ENCODE data around the gene MRC2. TPM values are rescaled to one million over a fixed set of nuclear protein-coding genes. Genes with fewer than 3 reads are reported as not detected.
"Not testable (repeated sequence)": the region's sequence is repeated elsewhere in the genome, so short reads cannot be mapped to it uniquely, and the experiment has no call there.

Gene MRC2
- 87.4 TPM for total RNA-seq

GRCh38 chr17:62627219-62627903 is at the start of gene MRC2:
TSS of gene MRC2 (plus strand) at chr17:62627670. CDS start at chr17:62627803, 133 bp downstream.
- peak; percentile 50 for DNase-seq (ENCODE audit: low spot score)

- no peak for DNase-seq (ENCODE audit: low spot score)
These were observed 48.5 kb upstream of the MRC2 start for GRCh38 chr17:62578757-62579487.

GRCh38 chr17:62580947-62581346 is 46.5 kb upstream of the MRC2 start:
- DNase-seq (ENCODE audit: low spot score): no peak

- no peak for DNase-seq (ENCODE audit: low spot score)
These were observed 45.7 kb upstream of the MRC2 start for GRCh38 chr17:62581764-62582163.

- DNase-seq (ENCODE audit: low spot score): no peak
These were observed 39.9 kb upstream of the MRC2 start for GRCh38 chr17:62587554-62587953.

- no peak for DNase-seq (ENCODE audit: low spot score)
These were observed 39.4 kb upstream of the MRC2 start for GRCh38 chr17:62588109-62588508.

GRCh38 chr17:62591333-62591732 is 36.1 kb upstream of the MRC2 start:
- no peak for DNase-seq (ENCODE audit: low spot score)

- not testable (repeated sequence) for DNase-seq (ENCODE audit: low spot score)
These were observed 35.6 kb upstream of the MRC2 start for GRCh38 chr17:62591822-62592221.

- no peak for DNase-seq (ENCODE audit: low spot score)
These were observed 35.0 kb upstream of the MRC2 start for GRCh38 chr17:62592341-62593099.

- no peak for DNase-seq (ENCODE audit: low spot score)
These were observed 32.0 kb upstream of the MRC2 start for GRCh38 chr17:62595484-62595883.

- DNase-seq (ENCODE audit: low spot score): no peak
These were observed 30.8 kb upstream of the MRC2 start for GRCh38 chr17:62596662-62597061.

- no peak for DNase-seq (ENCODE audit: low spot score)
These were observed 30.3 kb upstream of the MRC2 start for GRCh38 chr17:62597150-62597549.

GRCh38 chr17:62597920-62598319 is 29.6 kb upstream of the MRC2 start:
- DNase-seq (ENCODE audit: low spot score): no peak

GRCh38 chr17:62599964-62600657 is 27.4 kb upstream of the MRC2 start:
- no peak for DNase-seq (ENCODE audit: low spot score)

- DNase-seq (ENCODE audit: low spot score): no peak
These were observed 26.7 kb upstream of the MRC2 start for GRCh38 chr17:62600805-62601204.

- no peak for DNase-seq (ENCODE audit: low spot score)
These were observed 26.0 kb upstream of the MRC2 start for GRCh38 chr17:62601471-62601870.

GRCh38 chr17:62603783-62604182 is 23.7 kb upstream of the MRC2 start:
- not testable (repeated sequence) for DNase-seq (ENCODE audit: low spot score)

- no peak for DNase-seq (ENCODE audit: low spot score)
These were observed 21.9 kb upstream of the MRC2 start for GRCh38 chr17:62605588-62605987.

GRCh38 chr17:62611292-62611691 is 16.2 kb upstream of the MRC2 start:
- DNase-seq (ENCODE audit: low spot score): no peak

- DNase-seq (ENCODE audit: low spot score): no peak
These were observed 15.7 kb upstream of the MRC2 start for GRCh38 chr17:62611728-62612127.

- DNase-seq (ENCODE audit: low spot score): not testable (repeated sequence)
These were observed 15.2 kb upstream of the MRC2 start for GRCh38 chr17:62612289-62612688.

GRCh38 chr17:62613095-62613494 is 14.4 kb upstream of the MRC2 start:
- not testable (repeated sequence) for DNase-seq (ENCODE audit: low spot score)
